ENCODE data around the gene OLAH. TPM values are rescaled to one million over a fixed set of nuclear protein-coding genes. Genes with fewer than 3 reads are reported as not detected.

Gene OLAH
- total and polyA plus RNA-seq, 2 donors from 2014 or later = 0.50 to 0.52 TPM

DNA sequence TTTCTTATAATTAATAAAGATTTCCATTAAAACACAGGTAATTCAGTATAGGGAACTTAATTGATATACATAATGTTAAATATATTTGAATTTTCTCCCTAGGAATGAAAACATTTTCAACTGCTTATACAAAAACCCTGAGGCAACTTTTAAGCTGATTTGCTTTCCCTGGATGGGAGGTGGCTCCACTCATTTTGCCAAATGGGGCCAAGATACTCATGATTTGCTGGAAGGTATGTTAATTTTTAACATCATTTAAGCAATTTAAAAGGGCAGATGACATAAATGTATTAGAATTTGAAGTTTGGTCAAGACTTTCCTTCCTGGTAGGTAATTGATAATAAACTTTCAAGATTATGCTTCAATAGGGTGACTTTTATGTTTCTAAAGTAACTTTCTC lies 5.8 kb downstream of the OLAH start:
- no peaks in the 10 kb centered on the region for H3K27me3 ChIP-seq (ENCODE audit: control insufficient read depth, insufficient read depth, low read length)
- intact Hi-C loops (cut with DNase I) = no loop called here
- H3K36me3 ChIP-seq (ENCODE audit: control insufficient read depth in 2 of 3, insufficient read depth in 3 of 3, low read length in 3 of 3) = no peaks in the 10 kb centered on the region
- H3K4me1 ChIP-seq (ENCODE audit: control insufficient read depth in 2 of 3, insufficient read depth in 2 of 3, low read depth in 1 of 3, low read length in 3 of 3) = no peaks in the 10 kb centered on the region
- H3K4me3 ChIP-seq (ENCODE audit: low read length in 3 of 3) = no peak overlapping the region
- DNase-seq (no peak), FAIRE-seq (no peak)
- peaks cover 0 to 1% (median 0%) of the 10 kb centered on the region in 3 donors for H3K9me3 ChIP-seq (ENCODE audit: control insufficient read depth in 2 of 3, insufficient read depth in 1 of 3, low read length in 3 of 3)
- H3K9ac ChIP-seq (ENCODE audit: low read length in 3 of 3) = no peak overlapping the region
- TF ChIP-seq, protein P1, sequence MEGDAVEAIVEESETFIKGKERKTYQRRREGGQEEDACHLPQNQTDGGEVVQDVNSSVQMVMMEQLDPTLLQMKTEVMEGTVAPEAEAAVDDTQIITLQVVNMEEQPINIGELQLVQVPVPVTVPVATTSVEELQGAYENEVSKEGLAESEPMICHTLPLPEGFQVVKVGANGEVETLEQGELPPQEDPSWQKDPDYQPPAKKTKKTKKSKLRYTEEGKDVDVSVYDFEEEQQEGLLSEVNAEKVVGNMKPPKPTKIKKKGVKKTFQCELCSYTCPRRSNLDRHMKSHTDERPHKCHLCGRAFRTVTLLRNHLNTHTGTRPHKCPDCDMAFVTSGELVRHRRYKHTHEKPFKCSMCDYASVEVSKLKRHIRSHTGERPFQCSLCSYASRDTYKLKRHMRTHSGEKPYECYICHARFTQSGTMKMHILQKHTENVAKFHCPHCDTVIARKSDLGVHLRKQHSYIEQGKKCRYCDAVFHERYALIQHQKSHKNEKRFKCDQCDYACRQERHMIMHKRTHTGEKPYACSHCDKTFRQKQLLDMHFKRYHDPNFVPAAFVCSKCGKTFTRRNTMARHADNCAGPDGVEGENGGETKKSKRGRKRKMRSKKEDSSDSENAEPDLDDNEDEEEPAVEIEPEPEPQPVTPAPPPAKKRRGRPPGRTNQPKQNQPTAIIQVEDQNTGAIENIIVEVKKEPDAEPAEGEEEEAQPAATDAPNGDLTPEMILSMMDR (IDR thresholded peaks at IDR 0.05; ENCODE audit: borderline replicate concordance, extremely low read depth, insufficient read depth) = no peak
- no peak overlapping the region for H3K27ac ChIP-seq (ENCODE audit: low read depth in 2 of 2, low read length in 2 of 2)

DNA sequence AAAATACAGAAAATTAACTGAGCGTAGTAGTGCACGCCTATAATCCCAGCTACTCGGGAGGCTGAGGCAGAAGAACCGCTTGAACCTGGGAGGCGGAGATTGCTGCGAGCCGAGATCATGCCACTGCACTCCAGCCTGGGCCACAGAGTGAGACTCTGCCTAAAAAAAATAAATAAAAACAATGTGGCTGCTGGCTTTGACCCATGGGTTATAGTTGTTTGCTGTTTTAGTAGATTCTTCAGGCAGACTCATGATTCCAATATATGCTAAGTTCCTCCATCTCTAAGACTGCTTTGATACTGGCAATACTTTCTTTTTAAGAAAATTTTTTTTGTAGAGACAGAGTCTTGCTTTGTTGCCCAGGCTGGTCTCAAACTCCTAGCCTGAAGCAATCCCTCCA lies 8.4 kb downstream of the OLAH start:
- peaks cover 0 to 3% (median 0%) of the 10 kb centered on the region in 3 donors for H3K9me3 ChIP-seq (ENCODE audit: control insufficient read depth in 2 of 3, insufficient read depth in 1 of 3, low read length in 3 of 3)
- intact Hi-C loops (cut with DNase I) = no loop called here
- no peaks in the 10 kb centered on the region for H3K36me3 ChIP-seq (ENCODE audit: control insufficient read depth in 2 of 3, insufficient read depth in 3 of 3, low read length in 3 of 3)
- H3K27ac ChIP-seq (ENCODE audit: low read depth in 2 of 2, low read length in 2 of 2) = no peak overlapping the region
- FAIRE-seq (no peak), DNase-seq (no peak)
- TF ChIP-seq, protein P1 (IDR thresholded peaks at IDR 0.05; ENCODE audit: borderline replicate concordance, extremely low read depth, insufficient read depth) = no peak
- no peaks in the 10 kb centered on the region for H3K27me3 ChIP-seq (ENCODE audit: control insufficient read depth, insufficient read depth, low read length)
- no peak overlapping the region for H3K9ac ChIP-seq (ENCODE audit: low read length in 3 of 3)
- no peaks in the 10 kb centered on the region for H3K4me1 ChIP-seq (ENCODE audit: control insufficient read depth in 2 of 3, insufficient read depth in 2 of 3, low read depth in 1 of 3, low read length in 3 of 3)
- H3K4me3 ChIP-seq (ENCODE audit: low read length in 3 of 3) = no peak overlapping the region

DNA sequence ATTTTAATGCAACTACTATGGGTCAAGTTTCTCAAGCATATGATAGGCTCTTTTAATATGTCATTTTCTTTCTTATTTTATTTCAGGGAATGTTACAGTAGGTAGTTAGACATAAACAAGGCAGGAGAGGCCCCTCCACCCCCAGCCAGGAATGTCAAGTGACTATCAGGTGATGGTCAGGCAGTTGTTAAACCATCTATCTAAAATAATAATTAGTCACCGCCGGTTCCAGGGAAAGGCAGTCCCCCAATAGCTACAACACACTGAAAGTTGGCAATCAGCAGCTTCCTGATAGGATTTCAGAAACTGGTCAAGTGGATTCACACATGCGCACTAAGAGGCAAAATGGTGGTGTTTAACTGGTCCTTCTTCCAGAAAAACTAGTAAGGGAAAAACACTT lies 9.3 kb downstream of the OLAH start:
- Histone ChIP-seq H3K4me1 (ENCODE audit: control insufficient read depth in 2 of 3, insufficient read depth in 2 of 3, low read depth in 1 of 3, low read length in 3 of 3) (no peaks in the 10 kb centered on the region), H3K9me3 (ENCODE audit: control insufficient read depth in 2 of 3, insufficient read depth in 1 of 3, low read length in 3 of 3) (peaks cover 0 to 3% (median 0%) of the 10 kb centered on the region in 3 donors), H3K27me3 (ENCODE audit: control insufficient read depth, insufficient read depth, low read length) (no peaks in the 10 kb centered on the region), H3K27ac (ENCODE audit: low read depth in 2 of 2, low read length in 2 of 2) (no peak overlapping the region), H3K4me3 (ENCODE audit: low read length in 3 of 3) (no peak overlapping the region), H3K36me3 (ENCODE audit: control insufficient read depth in 2 of 3, insufficient read depth in 3 of 3, low read length in 3 of 3) (no peaks in the 10 kb centered on the region), H3K9ac (ENCODE audit: low read length in 3 of 3) (no peak overlapping the region)
- DNase-seq (no peak), FAIRE-seq (no peak)
- intact Hi-C loops (cut with DNase I) = no loop called here
- TF ChIP-seq, protein P1 (IDR thresholded peaks at IDR 0.05; ENCODE audit: borderline replicate concordance, extremely low read depth, insufficient read depth) = no peak

DNA sequence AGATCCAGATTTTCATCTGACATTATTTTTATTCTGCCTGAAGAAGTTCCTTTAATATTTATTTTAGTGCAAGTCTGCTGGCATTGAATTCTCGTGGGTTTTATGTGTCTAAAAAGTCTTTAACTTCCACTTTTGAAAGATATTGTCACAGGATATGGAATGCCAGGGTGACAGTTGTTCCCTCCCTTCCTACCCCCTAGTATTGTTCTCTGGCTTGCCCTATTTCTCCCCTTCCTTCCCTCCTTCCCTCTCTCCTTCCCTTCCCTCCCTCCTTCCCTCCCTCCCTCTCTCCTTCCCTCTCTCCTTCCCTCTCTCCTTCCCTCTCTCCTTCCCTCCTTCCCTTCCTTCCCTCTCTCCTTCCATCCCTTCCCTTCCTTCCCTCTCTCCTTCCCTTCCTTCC lies 14.9 kb downstream of the OLAH start:
- TF ChIP-seq, protein P1 (IDR thresholded peaks at IDR 0.05; ENCODE audit: borderline replicate concordance, extremely low read depth, insufficient read depth) = no peak
- no peak overlapping the region for H3K9ac ChIP-seq (ENCODE audit: low read length in 3 of 3)
- FAIRE-seq (no peak), DNase-seq (no peak)
- no peak overlapping the region for H3K4me3 ChIP-seq (ENCODE audit: low read length in 3 of 3)
- H3K4me1 ChIP-seq (ENCODE audit: control insufficient read depth in 2 of 3, insufficient read depth in 2 of 3, low read depth in 1 of 3, low read length in 3 of 3) = no peaks in the 10 kb centered on the region
- H3K27ac ChIP-seq (ENCODE audit: low read depth in 2 of 2, low read length in 2 of 2) = no peak overlapping the region
- intact Hi-C loops (cut with DNase I) = no loop called here
- no peaks in the 10 kb centered on the region for H3K36me3 ChIP-seq (ENCODE audit: control insufficient read depth in 2 of 3, insufficient read depth in 3 of 3, low read length in 3 of 3)
- H3K27me3 ChIP-seq (ENCODE audit: control insufficient read depth, insufficient read depth, low read length) = no peaks in the 10 kb centered on the region
- H3K9me3 ChIP-seq (ENCODE audit: control insufficient read depth in 2 of 3, insufficient read depth in 1 of 3, low read length in 3 of 3) = peaks cover 0 to 3% (median 0%) of the 10 kb centered on the region in 3 donors
